Measurements from ENCODE around the gene MRPS27.

Gene MRPS27

DNA sequence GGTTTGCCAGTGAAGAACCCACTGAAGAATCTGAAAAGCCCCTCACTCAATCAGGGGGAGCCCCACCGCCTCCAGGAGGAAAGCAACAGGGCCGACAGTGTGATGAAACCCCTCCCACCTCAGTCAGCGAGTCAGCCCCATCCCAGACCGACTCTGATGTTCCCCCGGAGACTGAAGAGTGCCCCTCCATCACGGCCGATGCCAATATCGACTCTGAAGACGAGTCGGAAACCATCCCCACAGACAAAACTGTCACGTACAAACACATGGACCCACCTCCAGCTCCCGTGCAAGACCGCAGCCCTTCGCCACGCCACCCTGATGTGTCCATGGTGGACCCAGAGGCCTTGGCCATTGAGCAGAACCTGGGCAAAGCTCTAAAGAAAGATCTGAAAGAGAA, 120.4 kb downstream of the MRPS27 start:
- no peaks in the 10 kb centered on the region for H3K36me3 ChIP-seq (ENCODE audit: control insufficient read depth, insufficient read depth, low read length)
- no peak overlapping the region for H3K27ac ChIP-seq (ENCODE audit: insufficient read depth, low read length, poor library complexity, severe bottlenecking)
- H3K4me3 ChIP-seq (ENCODE audit: insufficient read depth, low read depth, low read length, poor library complexity, severe bottlenecking) = no peak overlapping the region
- H3K27me3 ChIP-seq (replicated peaks; ENCODE audit: control insufficient read depth, insufficient read depth, low read length, poor library complexity, severe bottlenecking) = no peaks in the 10 kb centered on the region
- DNase-seq = no peak
- no peaks in the 10 kb centered on the region for H3K4me1 ChIP-seq (ENCODE audit: control insufficient read depth, insufficient read depth, low read length, poor library complexity, severe bottlenecking)
- H3K9me3 ChIP-seq (ENCODE audit: control insufficient read depth, low read length) = no peaks in the 10 kb centered on the region

- Histone ChIP-seq H3K4me3 (ENCODE audit: insufficient read depth, low read depth, low read length, poor library complexity, severe bottlenecking) (no peak overlapping the region), H3K36me3 (ENCODE audit: control insufficient read depth, insufficient read depth, low read length) (no peaks in the 10 kb centered on the region), H3K27me3 (replicated peaks; ENCODE audit: control insufficient read depth, insufficient read depth, low read length, poor library complexity, severe bottlenecking) (no peaks in the 10 kb centered on the region), H3K4me1 (ENCODE audit: control insufficient read depth, insufficient read depth, low read length, poor library complexity, severe bottlenecking) (no peaks in the 10 kb centered on the region), H3K27ac (ENCODE audit: insufficient read depth, low read length, poor library complexity, severe bottlenecking) (no peak overlapping the region), H3K9me3 (ENCODE audit: control insufficient read depth, low read length) (no peaks in the 10 kb centered on the region)
- DNase-seq = no peak
Observed at GRCh38 chr5:72197393-72197792, 122.6 kb downstream of the MRPS27 start.

DNA sequence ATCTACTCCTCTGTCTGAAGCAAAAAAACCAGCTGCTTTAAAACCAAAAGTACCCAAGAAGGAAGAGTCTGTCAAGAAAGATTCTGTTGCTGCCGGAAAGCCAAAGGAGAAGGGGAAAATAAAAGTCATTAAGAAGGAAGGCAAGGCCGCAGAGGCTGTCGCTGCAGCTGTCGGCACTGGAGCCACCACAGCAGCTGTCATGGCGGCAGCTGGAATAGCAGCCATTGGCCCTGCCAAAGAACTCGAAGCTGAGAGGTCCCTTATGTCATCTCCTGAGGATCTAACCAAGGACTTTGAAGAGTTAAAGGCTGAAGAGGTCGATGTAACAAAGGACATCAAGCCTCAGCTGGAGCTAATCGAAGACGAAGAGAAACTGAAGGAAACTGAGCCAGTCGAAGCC, 124.5 kb downstream of the MRPS27 start:
- DNase-seq = no peak
- Histone ChIP-seq H3K27me3 (replicated peaks; ENCODE audit: control insufficient read depth, insufficient read depth, low read length, poor library complexity, severe bottlenecking) (no peaks in the 10 kb centered on the region), H3K27ac (ENCODE audit: insufficient read depth, low read length, poor library complexity, severe bottlenecking) (no peak overlapping the region), H3K4me3 (ENCODE audit: insufficient read depth, low read depth, low read length, poor library complexity, severe bottlenecking) (no peak overlapping the region), H3K9me3 (ENCODE audit: control insufficient read depth, low read length) (no peaks in the 10 kb centered on the region), H3K36me3 (ENCODE audit: control insufficient read depth, insufficient read depth, low read length) (no peaks in the 10 kb centered on the region), H3K4me1 (ENCODE audit: control insufficient read depth, insufficient read depth, low read length, poor library complexity, severe bottlenecking) (no peaks in the 10 kb centered on the region)

DNA sequence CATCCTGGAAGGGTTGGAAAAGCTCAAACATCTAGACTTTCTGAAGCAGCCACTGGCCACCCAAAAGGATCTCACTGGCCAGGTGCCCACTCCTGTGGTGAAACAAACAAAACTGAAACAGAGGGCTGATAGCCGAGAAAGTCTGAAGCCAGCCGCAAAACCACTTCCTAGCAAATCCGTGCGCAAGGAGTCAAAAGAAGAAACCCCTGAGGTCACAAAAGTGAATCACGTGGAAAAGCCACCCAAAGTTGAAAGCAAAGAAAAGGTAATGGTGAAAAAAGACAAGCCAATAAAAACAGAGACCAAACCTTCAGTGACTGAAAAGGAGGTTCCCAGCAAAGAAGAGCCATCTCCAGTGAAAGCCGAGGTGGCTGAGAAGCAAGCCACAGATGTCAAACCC, 125.2 kb downstream of the MRPS27 start:
- H3K36me3 ChIP-seq (ENCODE audit: control insufficient read depth, insufficient read depth, low read length) = no peaks in the 10 kb centered on the region
- H3K9me3 ChIP-seq (ENCODE audit: control insufficient read depth, low read length) = no peaks in the 10 kb centered on the region
- peak in 1 of 3 donors; percentile 5 for DNase-seq
- no peaks in the 10 kb centered on the region for H3K27me3 ChIP-seq (replicated peaks; ENCODE audit: control insufficient read depth, insufficient read depth, low read length, poor library complexity, severe bottlenecking)
- H3K27ac ChIP-seq (ENCODE audit: insufficient read depth, low read length, poor library complexity, severe bottlenecking) = no peak overlapping the region
- H3K4me3 ChIP-seq (ENCODE audit: insufficient read depth, low read depth, low read length, poor library complexity, severe bottlenecking) = no peak overlapping the region
- no peaks in the 10 kb centered on the region for H3K4me1 ChIP-seq (ENCODE audit: control insufficient read depth, insufficient read depth, low read length, poor library complexity, severe bottlenecking)

GRCh38 chr5:72191404-72191803, 128.6 kb downstream of the MRPS27 start:
- no peaks in the 10 kb centered on the region for H3K9me3 ChIP-seq (ENCODE audit: control insufficient read depth, low read length)
- H3K27ac ChIP-seq (ENCODE audit: insufficient read depth, low read length, poor library complexity, severe bottlenecking) = no peak overlapping the region
- no peaks in the 10 kb centered on the region for H3K36me3 ChIP-seq (ENCODE audit: control insufficient read depth, insufficient read depth, low read length)
- no peak for DNase-seq
- H3K4me1 ChIP-seq (ENCODE audit: control insufficient read depth, insufficient read depth, low read length, poor library complexity, severe bottlenecking) = no peaks in the 10 kb centered on the region
- H3K27me3 ChIP-seq (replicated peaks; ENCODE audit: control insufficient read depth, insufficient read depth, low read length, poor library complexity, severe bottlenecking) = no peaks in the 10 kb centered on the region
- H3K4me3 ChIP-seq (ENCODE audit: insufficient read depth, low read depth, low read length, poor library complexity, severe bottlenecking) = no peak overlapping the region

- no peaks in the 10 kb centered on the region for H3K9me3 ChIP-seq (ENCODE audit: control insufficient read depth, low read length)
- no peak overlapping the region for H3K27ac ChIP-seq (ENCODE audit: insufficient read depth, low read length, poor library complexity, severe bottlenecking)
- H3K4me3 ChIP-seq (ENCODE audit: insufficient read depth, low read depth, low read length, poor library complexity, severe bottlenecking) = no peak overlapping the region
- DNase-seq = no peak
- no peaks in the 10 kb centered on the region for H3K27me3 ChIP-seq (replicated peaks; ENCODE audit: control insufficient read depth, insufficient read depth, low read length, poor library complexity, severe bottlenecking)
- no peaks in the 10 kb centered on the region for H3K36me3 ChIP-seq (ENCODE audit: control insufficient read depth, insufficient read depth, low read length)
- H3K4me1 ChIP-seq (ENCODE audit: control insufficient read depth, insufficient read depth, low read length, poor library complexity, severe bottlenecking) = no peaks in the 10 kb centered on the region
Observed at GRCh38 chr5:72189146-72189545, 130.9 kb downstream of the MRPS27 start.

DNA sequence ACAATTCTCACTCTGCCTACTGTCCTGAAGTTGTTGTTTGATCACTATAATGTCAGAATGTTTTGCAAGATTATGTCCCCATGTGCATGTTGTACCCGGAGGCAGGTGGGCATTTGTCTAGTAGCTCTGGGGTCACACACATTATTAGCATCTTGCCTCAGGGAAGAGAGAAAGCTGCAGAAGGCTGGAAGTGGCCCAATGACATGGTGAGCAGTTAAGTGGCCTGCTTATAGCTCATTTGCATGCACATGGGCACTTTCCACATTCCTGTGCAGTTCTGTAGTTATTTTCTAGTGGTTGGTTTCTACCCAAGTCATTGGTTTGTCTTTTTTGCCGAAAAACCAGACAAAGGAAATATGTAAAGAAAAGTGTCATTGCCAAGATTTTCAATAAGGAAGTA, 131.9 kb downstream of the MRPS27 start:
- Histone ChIP-seq H3K27ac (ENCODE audit: insufficient read depth, low read length, poor library complexity, severe bottlenecking) (no peak overlapping the region), H3K9me3 (ENCODE audit: control insufficient read depth, low read length) (no peaks in the 10 kb centered on the region), H3K4me1 (ENCODE audit: control insufficient read depth, insufficient read depth, low read length, poor library complexity, severe bottlenecking) (no peaks in the 10 kb centered on the region), H3K4me3 (ENCODE audit: insufficient read depth, low read depth, low read length, poor library complexity, severe bottlenecking) (no peak overlapping the region), H3K36me3 (ENCODE audit: control insufficient read depth, insufficient read depth, low read length) (no peaks in the 10 kb centered on the region), H3K27me3 (replicated peaks; ENCODE audit: control insufficient read depth, insufficient read depth, low read length, poor library complexity, severe bottlenecking) (peaks cover 2% of the 10 kb centered on the region)
- no peak for DNase-seq

DNA sequence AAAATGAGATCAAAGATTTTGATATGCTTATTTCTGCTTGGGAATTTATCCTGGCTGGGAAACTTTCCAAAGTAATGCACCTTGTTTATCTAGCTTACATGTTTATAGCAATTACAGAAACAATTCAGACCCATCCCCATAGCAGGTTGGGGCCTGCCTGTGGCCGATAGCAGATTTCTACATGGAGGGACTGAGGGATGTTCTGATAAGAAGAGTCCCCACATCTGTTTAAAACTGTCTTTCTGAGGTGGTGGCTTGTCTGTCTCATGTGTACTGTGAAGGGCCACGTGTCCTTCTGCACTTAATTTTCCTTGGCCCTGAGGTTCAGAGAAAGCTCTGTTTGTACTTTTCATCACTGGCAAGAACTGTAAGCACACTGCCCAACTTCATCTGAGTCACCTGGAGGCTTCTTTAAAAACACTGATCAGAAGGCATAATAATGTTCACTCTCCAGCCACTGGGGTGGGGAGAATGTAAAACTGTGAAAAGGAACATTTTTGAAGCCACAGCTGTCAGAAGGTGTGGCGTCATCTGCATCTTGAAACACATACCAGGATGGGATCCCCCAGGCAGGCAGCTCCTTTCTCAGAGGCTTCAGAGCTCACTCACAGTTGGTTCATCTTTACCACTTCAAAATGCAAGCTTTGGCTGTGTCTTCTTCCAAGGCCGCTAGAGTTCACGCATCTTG, 132.5 kb downstream of the MRPS27 start:
- no peak for DNase-seq
- Histone ChIP-seq H3K4me1 (ENCODE audit: control insufficient read depth, insufficient read depth, low read length, poor library complexity, severe bottlenecking) (no peaks in the 10 kb centered on the region), H3K27me3 (replicated peaks; ENCODE audit: control insufficient read depth, insufficient read depth, low read length, poor library complexity, severe bottlenecking) (peaks cover 3% of the 10 kb centered on the region), H3K9me3 (ENCODE audit: control insufficient read depth, low read length) (no peaks in the 10 kb centered on the region), H3K27ac (ENCODE audit: insufficient read depth, low read length, poor library complexity, severe bottlenecking) (no peak overlapping the region), H3K4me3 (ENCODE audit: insufficient read depth, low read depth, low read length, poor library complexity, severe bottlenecking) (no peak overlapping the region), H3K36me3 (ENCODE audit: control insufficient read depth, insufficient read depth, low read length) (no peaks in the 10 kb centered on the region)

DNA sequence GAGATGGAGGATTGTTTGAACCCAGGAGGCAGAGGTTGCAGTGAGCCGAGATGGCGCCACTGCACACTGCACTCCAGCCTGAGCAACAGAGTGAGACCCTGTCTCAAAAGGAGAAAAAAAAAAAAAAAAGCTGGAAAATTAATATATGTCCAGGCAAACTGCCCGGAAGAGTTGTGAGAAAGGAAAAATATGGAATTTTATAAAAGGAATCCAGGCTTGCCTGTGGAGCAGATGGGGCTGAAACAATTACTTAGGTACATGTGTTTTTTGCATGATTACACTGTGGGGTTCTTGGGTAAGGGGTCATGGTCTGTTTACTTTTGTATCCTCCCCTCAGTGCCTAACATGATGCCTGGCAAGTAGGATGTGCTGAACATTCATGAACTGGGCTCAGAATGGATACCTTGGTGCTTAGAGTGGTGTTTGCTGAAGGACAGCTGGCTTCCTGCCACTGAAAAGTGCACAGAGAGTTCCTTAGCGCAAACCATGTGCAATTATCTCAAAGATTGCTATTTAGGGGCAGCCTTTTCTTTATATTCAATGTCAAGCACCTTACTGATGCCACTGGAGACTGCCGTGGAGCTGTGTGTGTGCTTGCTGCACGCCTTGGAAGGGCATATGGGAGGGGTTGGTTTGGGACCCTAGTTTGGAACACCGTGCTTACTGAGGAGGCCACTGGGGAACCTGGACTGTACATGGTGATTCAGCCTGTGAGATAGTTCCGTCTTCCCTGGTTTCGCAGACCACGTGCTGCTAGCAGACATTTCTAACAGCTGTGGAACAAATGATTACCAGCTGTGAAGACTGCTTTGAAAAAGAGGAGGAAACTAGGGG, 134.3 kb downstream of the MRPS27 start:
- no peak overlapping the region for H3K4me3 ChIP-seq (ENCODE audit: insufficient read depth, low read depth, low read length, poor library complexity, severe bottlenecking)
- no peaks in the 10 kb centered on the region for H3K36me3 ChIP-seq (ENCODE audit: control insufficient read depth, insufficient read depth, low read length)
- H3K27ac ChIP-seq (ENCODE audit: insufficient read depth, low read length, poor library complexity, severe bottlenecking) = no peak overlapping the region
- no peaks in the 10 kb centered on the region for H3K9me3 ChIP-seq (ENCODE audit: control insufficient read depth, low read length)
- no peaks in the 10 kb centered on the region for H3K4me1 ChIP-seq (ENCODE audit: control insufficient read depth, insufficient read depth, low read length, poor library complexity, severe bottlenecking)
- no peak for DNase-seq
- H3K27me3 ChIP-seq (replicated peaks; ENCODE audit: control insufficient read depth, insufficient read depth, low read length, poor library complexity, severe bottlenecking) = peaks cover 3% of the 10 kb centered on the region

DNA sequence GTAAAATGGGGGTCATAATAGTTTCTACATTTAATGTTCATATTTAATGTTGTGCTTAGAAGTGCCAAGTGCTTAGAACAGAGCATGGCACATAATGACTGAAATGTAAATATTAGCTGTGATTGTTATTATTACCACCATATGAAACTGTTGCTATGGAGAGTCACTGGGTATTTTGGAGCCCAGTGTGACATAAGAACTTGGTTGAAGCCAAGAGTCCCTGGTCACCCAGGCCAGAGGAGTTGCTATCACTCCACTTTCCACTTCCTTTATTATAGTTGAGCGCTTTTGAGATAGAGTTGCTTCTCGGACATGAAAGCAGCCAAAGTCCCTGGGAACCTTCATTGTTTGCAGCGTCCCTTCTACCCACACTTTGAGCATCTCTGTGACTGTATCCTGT, 135.6 kb downstream of the MRPS27 start:
- peaks cover 3% of the 10 kb centered on the region for H3K27me3 ChIP-seq (replicated peaks; ENCODE audit: control insufficient read depth, insufficient read depth, low read length, poor library complexity, severe bottlenecking)
- H3K27ac ChIP-seq (ENCODE audit: insufficient read depth, low read length, poor library complexity, severe bottlenecking) = no peak overlapping the region
- no peaks in the 10 kb centered on the region for H3K4me1 ChIP-seq (ENCODE audit: control insufficient read depth, insufficient read depth, low read length, poor library complexity, severe bottlenecking)
- no peaks in the 10 kb centered on the region for H3K9me3 ChIP-seq (ENCODE audit: control insufficient read depth, low read length)
- H3K36me3 ChIP-seq (ENCODE audit: control insufficient read depth, insufficient read depth, low read length) = no peaks in the 10 kb centered on the region
- no peak for DNase-seq
- no peak overlapping the region for H3K4me3 ChIP-seq (ENCODE audit: insufficient read depth, low read depth, low read length, poor library complexity, severe bottlenecking)
